ENCODE results near the gene SHMT2. TPM values are rescaled to one million over a fixed set of nuclear protein-coding genes. Genes with fewer than 3 reads are reported as not detected.

Gene SHMT2
- total and polyA plus RNA-seq, 2 of the 13 experiments (the other 11 are each of a cell fraction or from before 2014, with no cell fraction given), result 181 to 393 TPM

DNA sequence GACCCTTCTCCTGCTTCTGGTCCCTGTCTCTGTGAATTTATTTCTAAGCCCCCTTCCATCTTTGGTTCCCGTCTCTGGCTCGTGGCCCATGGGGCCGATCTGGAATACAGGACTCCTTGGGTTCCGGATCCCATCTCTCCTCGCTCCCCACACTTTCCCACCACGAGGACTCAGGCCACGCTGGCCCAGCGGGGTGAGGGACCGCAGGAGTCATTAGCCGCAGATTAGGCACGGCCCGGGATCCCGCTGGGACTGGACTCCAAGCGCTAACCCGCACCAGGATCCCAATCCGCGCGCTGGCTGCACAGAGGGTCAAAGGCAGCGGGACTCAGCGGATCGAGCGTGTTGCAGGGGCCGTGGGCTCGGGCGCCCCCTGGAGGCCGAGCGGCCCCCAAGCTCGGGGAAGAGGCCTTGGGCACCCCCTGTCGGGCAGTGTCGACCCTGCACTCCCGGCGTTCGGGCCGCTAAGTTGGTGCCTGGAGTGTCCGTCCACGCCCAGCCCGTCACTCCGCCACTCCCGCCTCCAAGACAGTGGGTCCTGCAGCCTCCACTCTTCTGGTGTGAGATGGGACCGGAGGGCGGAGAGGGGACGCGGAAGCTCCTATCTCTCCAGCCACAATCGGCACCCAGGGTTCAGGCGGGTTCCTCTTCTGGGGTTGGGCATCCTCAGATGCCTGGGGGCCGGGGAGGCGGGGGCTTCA, 9.5 kb downstream of the SHMT2 start (continued):
- TF ChIP-seq ZNF136 (CRISPR knock-in tag; IDR thresholded peaks at IDR 0.05; ENCODE audit: low read depth), result no peak
- TF ChIP-seq FOXC1 (CRISPR knock-in tag; IDR thresholded peaks at IDR 0.05; ENCODE audit: borderline replicate concordance), result peak; percentile 84; the same call in 1 of the 2 replicates
- no peak for TF ChIP-seq TCF12 (IDR thresholded peaks at IDR 0.05)
- TF ChIP-seq TCF12 (CRISPR knock-in tag; IDR thresholded peaks at IDR 0.05), result no peak
- TF ChIP-seq SALL1 (CRISPR knock-in tag; IDR thresholded peaks at IDR 0.05), result peak; percentile 73
- TF ChIP-seq HDAC2 (CRISPR knock-in tag; IDR thresholded peaks at IDR 0.05), result peak; percentile 49
- TF ChIP-seq, protein P1, sequence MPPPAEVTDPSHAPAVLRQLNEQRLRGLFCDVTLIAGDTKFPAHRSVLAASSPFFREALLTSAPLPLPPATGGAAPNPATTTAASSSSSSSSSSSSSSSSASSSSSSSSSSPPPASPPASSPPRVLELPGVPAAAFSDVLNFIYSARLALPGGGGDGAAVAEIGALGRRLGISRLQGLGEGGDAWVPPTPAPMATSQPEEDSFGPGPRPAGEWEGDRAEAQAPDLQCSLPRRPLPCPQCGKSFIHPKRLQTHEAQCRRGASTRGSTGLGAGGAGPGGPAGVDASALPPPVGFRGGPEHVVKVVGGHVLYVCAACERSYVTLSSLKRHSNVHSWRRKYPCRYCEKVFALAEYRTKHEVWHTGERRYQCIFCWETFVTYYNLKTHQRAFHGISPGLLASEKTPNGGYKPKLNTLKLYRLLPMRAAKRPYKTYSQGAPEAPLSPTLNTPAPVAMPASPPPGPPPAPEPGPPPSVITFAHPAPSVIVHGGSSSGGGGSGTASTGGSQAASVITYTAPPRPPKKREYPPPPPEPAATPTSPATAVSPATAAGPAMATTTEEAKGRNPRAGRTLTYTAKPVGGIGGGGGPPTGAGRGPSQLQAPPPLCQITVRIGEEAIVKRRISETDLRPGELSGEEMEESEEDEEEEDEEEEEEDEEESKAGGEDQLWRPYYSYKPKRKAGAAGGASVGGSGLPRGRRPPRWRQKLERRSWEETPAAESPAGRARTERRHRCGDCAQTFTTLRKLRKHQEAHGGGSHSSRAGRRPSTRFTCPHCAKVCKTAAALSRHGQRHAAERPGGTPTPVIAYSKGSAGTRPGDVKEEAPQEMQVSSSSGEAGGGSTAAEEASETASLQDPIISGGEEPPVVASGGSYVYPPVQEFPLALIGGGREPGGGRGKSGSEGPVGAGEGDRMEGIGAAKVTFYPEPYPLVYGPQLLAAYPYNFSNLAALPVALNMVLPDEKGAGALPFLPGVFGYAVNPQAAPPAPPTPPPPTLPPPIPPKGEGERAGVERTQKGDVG (CRISPR knock-in tag; IDR thresholded peaks at IDR 0.05; ENCODE audit: borderline replicate concordance), result no peak; the same call in 1 of the 2 replicates
- no peak for TF ChIP-seq RARA (CRISPR knock-in tag; IDR thresholded peaks at IDR 0.05)
- TF ChIP-seq KMT2B (CRISPR knock-in tag; IDR thresholded peaks at IDR 0.05), result no peak
- TF ChIP-seq ZNF326 (CRISPR knock-in tag; IDR thresholded peaks at IDR 0.05; ENCODE audit: borderline replicate concordance), result no peak
- peak; percentile 55; the same call in 1 of the 2 replicates for TF ChIP-seq ZNF556 (CRISPR knock-in tag; IDR thresholded peaks at IDR 0.05; ENCODE audit: borderline replicate concordance)
- TF ChIP-seq, protein P2, sequence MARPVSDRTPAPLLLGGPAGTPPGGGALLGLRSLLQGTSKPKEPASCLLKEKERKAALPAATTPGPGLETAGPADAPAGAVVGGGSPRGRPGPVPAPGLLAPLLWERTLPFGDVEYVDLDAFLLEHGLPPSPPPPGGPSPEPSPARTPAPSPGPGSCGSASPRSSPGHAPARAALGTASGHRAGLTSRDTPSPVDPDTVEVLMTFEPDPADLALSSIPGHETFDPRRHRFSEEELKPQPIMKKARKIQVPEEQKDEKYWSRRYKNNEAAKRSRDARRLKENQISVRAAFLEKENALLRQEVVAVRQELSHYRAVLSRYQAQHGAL (CRISPR knock-in tag; IDR thresholded peaks at IDR 0.05; ENCODE audit: not compliant biosample characterization), result no peak
- TF ChIP-seq RBFOX2 (IDR thresholded peaks at IDR 0.05; ENCODE audit: low read depth, low read length), result peak; percentile 83; the same call in 1 of the 2 replicates
- TF ChIP-seq ZNF564 (CRISPR knock-in tag; IDR thresholded peaks at IDR 0.05), result no peak
- TF ChIP-seq, protein P3, sequence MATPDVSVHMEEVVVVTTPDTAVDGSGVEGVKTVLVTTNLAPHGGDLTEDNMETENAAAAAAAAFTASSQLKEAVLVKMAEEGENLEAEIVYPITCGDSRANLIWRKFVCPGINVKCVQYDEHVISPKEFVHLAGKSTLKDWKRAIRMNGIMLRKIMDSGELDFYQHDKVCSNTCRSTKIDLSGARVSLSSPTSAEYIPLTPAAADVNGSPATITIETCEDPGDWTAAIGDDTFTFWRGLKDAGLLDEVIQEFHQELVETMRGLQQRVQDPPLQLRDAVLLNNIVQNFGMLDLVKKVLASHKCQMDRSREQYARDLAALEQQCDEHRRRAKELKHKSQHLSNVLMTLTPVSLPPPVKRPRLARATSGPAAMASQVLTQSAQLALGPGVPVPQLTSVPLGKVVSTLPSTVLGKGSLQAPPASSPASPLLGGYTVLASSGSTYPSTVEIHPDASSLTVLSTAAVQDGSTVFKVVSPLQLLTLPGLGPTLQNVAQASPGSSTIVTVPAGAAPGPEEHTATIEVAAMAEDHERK (CRISPR knock-in tag; IDR thresholded peaks at IDR 0.05; ENCODE audit: low read depth), result no peak; the same call in 1 of the 2 replicates
- peak; percentile 91 for TF ChIP-seq ZNF619 (CRISPR knock-in tag; IDR thresholded peaks at IDR 0.05)
- TF ChIP-seq ZHX1 (CRISPR knock-in tag; IDR thresholded peaks at IDR 0.05; ENCODE audit: low read depth), result no peak
- no peak for TF ChIP-seq POLR2AphosphoS2 (IDR thresholded peaks at IDR 0.05; ENCODE audit: low read depth, low read length)
- TF ChIP-seq, protein P4, sequence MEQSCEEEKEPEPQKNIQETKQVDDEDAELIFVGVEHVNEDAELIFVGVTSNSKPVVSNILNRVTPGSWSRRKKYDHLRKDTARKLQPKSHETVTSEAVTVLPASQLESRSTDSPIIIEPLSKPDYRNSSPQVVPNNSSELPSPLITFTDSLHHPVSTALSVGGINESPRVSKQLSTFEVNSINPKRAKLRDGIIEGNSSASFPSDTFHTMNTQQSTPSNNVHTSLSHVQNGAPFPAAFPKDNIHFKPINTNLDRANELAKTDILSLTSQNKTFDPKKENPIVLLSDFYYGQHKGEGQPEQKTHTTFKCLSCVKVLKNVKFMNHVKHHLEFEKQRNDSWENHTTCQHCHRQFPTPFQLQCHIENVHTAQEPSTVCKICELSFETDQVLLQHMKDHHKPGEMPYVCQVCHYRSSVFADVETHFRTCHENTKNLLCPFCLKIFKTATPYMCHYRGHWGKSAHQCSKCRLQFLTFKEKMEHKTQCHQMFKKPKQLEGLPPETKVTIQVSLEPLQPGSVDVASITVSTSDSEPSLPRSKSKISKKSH (CRISPR knock-in tag; IDR thresholded peaks at IDR 0.05; ENCODE audit: borderline replicate concordance), result no peak
- TF ChIP-seq CHD2 (IDR thresholded peaks at IDR 0.05; ENCODE audit: low read depth, low read length), result no peak

All from HepG2 (cell line).